ENCODE data around the gene IQCE.

Gene IQCE

GRCh38 chr7:2633538-2634266 lies 74.9 kb downstream of the IQCE start:
- peak; percentile 80 for DNase-seq
- H3K27ac ChIP-seq = peak overlapping the region; percentile 72
- TF ChIP-seq CTCF (IDR thresholded peaks at IDR 0.05; ENCODE audit: low read depth, low read length, missing control alignments) = no peak
- in situ Hi-C loops (cut with HindIII; ENCODE audit: low pct_ligation_motif_present, low sequenced_read_pairs) = no loop called here
- no peaks in the 10 kb centered on the region for H3K27me3 ChIP-seq (replicated peaks)
- no peaks in the 10 kb centered on the region for H3K36me3 ChIP-seq (replicated peaks)
- peak overlapping the region; percentile 89 for H3K4me3 ChIP-seq (ENCODE audit: low read depth, low read length)

DNA sequence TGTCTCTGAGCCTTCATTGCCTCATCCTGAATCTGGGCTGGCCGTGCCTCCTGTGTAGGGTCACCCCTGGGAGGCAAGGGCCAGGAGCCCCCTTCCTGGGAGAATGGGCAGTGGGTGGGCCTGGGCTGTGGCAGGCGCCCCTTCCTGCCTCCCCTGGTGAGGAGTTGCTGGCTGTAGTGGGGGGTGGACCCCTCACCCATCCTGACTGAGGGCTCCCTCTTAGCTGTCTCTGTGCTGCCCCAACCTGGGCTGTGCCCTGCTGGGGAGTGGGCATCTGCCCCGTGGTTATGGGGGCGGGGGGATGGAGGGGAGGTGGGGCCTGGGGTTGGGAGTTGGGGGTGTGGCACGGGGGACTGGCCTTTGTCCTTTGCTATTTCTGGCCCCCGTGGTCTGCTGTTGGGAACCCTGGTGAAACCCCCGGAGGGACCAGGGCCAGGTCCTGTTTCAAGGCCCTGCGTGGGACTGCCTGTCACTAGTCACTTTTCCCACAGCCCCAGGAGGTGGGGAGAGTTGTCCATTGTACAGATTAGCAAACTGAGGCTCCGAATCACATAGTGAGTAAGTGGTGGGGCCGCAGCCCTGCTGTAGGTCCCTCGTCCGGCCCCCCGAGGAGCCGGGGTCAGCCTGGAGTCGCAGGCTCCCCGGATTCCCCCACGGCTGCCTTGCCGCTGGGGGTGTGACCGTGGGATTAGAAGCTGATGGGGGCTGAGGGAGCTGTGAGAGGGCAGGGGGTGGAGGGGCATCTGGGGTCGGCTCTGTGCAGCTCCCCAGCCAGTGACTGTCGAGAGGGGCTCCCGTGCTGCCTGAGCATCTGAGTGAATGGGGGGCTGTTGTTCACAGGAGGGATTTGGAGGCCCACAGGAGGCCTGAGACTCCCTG lies 75.7 kb downstream of the IQCE start:
- TF ChIP-seq CTCF (IDR thresholded peaks at IDR 0.05; ENCODE audit: low read depth, low read length, missing control alignments) = no peak
- H3K27ac ChIP-seq = peak overlapping the region; percentile 72
- no peak for DNase-seq
- H3K27me3 ChIP-seq (replicated peaks) = no peaks in the 10 kb centered on the region
- H3K36me3 ChIP-seq (replicated peaks) = no peaks in the 10 kb centered on the region
- peak overlapping the region; percentile 89 for H3K4me3 ChIP-seq (ENCODE audit: low read depth, low read length)
- in situ Hi-C loops (cut with HindIII; ENCODE audit: low pct_ligation_motif_present, low sequenced_read_pairs) = no loop called here

GRCh38 chr7:2635148-2635668 lies 76.4 kb downstream of the IQCE start:
- in situ Hi-C loops (cut with HindIII; ENCODE audit: low pct_ligation_motif_present, low sequenced_read_pairs) = no loop called here
- no peak for TF ChIP-seq CTCF (IDR thresholded peaks at IDR 0.05; ENCODE audit: low read depth, low read length, missing control alignments)
- Histone ChIP-seq H3K27me3 (replicated peaks) (no peaks in the 10 kb centered on the region), H3K27ac (no peak overlapping the region), H3K36me3 (replicated peaks) (no peaks in the 10 kb centered on the region), H3K4me3 (ENCODE audit: low read depth, low read length) (no peak overlapping the region)
- no peak for DNase-seq

DNA sequence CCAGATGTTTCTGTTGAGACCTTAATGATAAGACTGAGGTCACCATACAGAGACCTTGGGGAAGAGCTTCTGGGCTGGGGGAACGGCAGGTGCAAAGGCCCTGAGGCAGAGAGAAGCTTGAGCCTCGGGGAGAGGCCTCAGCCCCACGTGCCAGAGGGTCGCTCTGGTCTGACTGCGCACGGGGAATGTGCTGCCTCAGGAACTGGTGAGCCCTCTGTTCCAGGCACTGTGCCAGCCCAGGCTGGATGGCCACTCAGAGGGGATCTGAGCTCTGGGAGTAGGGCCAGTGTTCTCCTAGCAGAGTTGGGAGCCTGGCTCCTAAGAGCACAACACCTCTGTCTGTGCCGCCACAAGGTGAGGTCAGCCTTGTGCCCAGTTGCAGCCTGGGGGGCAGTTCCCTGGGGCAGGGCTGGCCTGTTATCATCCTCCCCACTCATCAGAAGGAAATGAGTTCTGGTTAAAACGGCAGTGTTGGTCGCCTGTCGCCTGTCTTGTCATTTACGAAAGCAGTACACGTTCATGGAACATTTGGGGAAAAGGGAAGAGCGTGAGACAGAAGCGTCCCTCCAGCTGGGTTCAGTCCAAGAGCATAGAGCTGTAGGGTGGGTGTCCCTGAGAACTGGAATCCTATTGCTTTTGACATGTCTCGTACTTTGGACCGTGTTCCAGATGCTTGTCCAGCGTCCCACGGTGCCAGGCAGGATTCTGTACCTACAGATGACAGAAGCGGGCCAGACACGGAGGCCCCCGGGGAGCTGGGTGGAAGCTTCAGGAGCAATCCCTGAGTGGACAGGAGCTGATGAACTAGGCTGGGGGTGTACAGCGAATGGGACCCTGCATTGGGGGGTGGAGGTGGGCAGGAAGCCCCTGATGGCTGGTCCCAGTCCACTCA lies 77.3 kb downstream of the IQCE start:
- TF ChIP-seq CTCF (IDR thresholded peaks at IDR 0.05; ENCODE audit: low read depth, low read length, missing control alignments) = no peak
- no peak for DNase-seq
- Histone ChIP-seq H3K36me3 (replicated peaks) (no peaks in the 10 kb centered on the region), H3K4me3 (ENCODE audit: low read depth, low read length) (no peak overlapping the region), H3K27ac (no peak overlapping the region), H3K27me3 (replicated peaks) (no peaks in the 10 kb centered on the region)
- in situ Hi-C loops (cut with HindIII; ENCODE audit: low pct_ligation_motif_present, low sequenced_read_pairs) = no loop called here

DNA sequence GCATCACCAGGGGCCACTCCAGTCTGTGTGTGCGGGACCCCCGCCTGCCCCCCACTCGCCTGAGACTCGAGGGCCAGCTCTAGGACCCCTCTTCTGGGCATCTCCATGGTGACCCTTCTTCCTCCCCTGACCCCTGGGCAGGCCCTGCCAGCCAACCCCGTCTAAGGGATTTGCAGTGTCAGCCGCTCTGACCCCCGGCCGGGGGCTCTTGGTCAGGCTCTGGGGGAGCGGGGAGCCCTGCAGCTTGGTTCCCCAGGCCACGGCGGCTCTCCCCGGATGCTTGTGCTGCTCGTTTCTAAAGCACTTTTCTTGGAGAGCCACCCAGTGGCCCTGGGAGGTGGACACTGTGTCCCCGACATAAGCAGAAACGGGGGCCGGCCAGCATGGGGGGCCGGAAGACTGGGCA lies 78.3 kb downstream of the IQCE start:
- H3K27ac ChIP-seq = no peak overlapping the region
- no peaks in the 10 kb centered on the region for H3K27me3 ChIP-seq (replicated peaks)
- no peak overlapping the region for H3K4me3 ChIP-seq (ENCODE audit: low read depth, low read length)
- DNase-seq = no peak
- H3K36me3 ChIP-seq (replicated peaks) = no peaks in the 10 kb centered on the region
- in situ Hi-C loops (cut with HindIII; ENCODE audit: low pct_ligation_motif_present, low sequenced_read_pairs) = no loop called here
- TF ChIP-seq CTCF (IDR thresholded peaks at IDR 0.05; ENCODE audit: low read depth, low read length, missing control alignments) = no peak
